ENCODE measurements around the gene C10orf53. TPM values are rescaled to one million over a fixed set of nuclear protein-coding genes. Genes with fewer than 3 reads are reported as not detected.

C10orf53 gene
- total and polyA plus RNA-seq, 8 donors = not detected

Other genes with a start within 250 kb of the C10orf53 start
- 10 to 100 TPM in 4 of 5 donors, 1 to 10 TPM in 1; 3.1 to 33.8 (median 19.9) TPM for gene ERCC6, start 140.5 kb upstream of the C10orf53 start, total RNA-seq
- gene ERCC6, start 140.5 kb upstream of the C10orf53 start, polyA plus RNA-seq = 1 to 10 TPM; 2.0 to 3.1 (median 2.9) TPM
- under 1 TPM in 1 of 5 donors, not detected in 4; 0.73 TPM for gene SLC18A3, start 69.3 kb upstream of the C10orf53 start, total RNA-seq
- under 1 TPM in 1 of 3 donors, not detected in 2; 0.20 TPM for gene SLC18A3, start 69.3 kb upstream of the C10orf53 start, polyA plus RNA-seq
- gene CHAT, start 65.6 kb upstream of the C10orf53 start, total RNA-seq = 1 to 10 TPM in 1 of 5 donors, not detected in 4; 8.7 TPM
- gene CHAT, start 65.6 kb upstream of the C10orf53 start, polyA plus RNA-seq = not detected
- 10 to 100 TPM in 1 of 5 donors, 1 to 10 TPM in 3, not detected in 1; 3.7 to 26.8 (median 4.4) TPM for gene OGDHL, start 82.7 kb downstream of the C10orf53 start, total RNA-seq
- under 1 TPM; 0.31 to 0.46 (median 0.45) TPM for gene OGDHL, start 82.7 kb downstream of the C10orf53 start, polyA plus RNA-seq

Data from stomach (tissue), 8 donors.